Tibial nerve (tissue), 4 donors: Measurements from ENCODE around the gene UTP18.

Experiments used
- EP300 ChIP-seq, 2 donors: sonication (generic); formaldehyde crosslinking; IDR thresholded peaks; one replicate each; pipeline ENCODE4 v1.6.1; 2017; ENCODE audit warnings: antibody characterized with exemption in 2 of 2, mild to moderate bottlenecking in 1 of 2
- POLR2A ChIP-seq, 2 donors: fragments of 450-650 bp; IDR thresholded peaks; one replicate each; pipeline ENCODE4 v1.6.1; 2017; ENCODE audit warnings: antibody characterized with exemption in 2 of 2, mild to moderate bottlenecking in 2 of 2, moderate library complexity in 2 of 2
- TF ChIP-seq, protein P1 (sequence below), 5 experiments: fragments of 200-600 bp in 3 of 5; fragments of 450-650 bp in 2 of 5; sonication (generic) in 3 of 5; IDR thresholded peaks; one replicate each; pipeline ENCODE4 v1.5.1; 2016 to 2019; ENCODE audit warnings: antibody characterized with exemption in 5 of 5, mild to moderate bottlenecking in 3 of 5, moderate library complexity in 2 of 5

DNA sequence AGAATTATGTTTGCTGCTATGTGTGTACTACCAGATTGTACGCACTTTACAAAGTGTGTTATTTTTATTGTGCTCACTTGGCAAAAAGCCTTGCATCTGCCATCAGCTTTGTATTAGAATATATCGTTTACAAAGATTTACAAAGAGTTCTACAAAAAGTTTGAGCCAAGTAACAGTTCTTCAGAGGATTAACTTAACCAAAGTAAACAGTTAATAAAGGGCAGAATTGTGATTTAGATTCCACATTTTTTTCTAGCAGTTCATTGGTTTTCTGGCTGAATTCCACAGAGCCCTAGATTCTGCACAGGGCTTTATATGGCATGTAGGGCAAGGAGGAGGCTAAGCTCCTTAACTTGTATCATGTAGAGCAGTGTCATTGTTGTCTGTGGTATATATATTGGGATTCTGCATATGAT is 29.4 kb downstream of the UTP18 start:
- no peak for TF ChIP-seq EP300 (IDR thresholded peaks at IDR 0.05)
- TF ChIP-seq, protein P1, sequence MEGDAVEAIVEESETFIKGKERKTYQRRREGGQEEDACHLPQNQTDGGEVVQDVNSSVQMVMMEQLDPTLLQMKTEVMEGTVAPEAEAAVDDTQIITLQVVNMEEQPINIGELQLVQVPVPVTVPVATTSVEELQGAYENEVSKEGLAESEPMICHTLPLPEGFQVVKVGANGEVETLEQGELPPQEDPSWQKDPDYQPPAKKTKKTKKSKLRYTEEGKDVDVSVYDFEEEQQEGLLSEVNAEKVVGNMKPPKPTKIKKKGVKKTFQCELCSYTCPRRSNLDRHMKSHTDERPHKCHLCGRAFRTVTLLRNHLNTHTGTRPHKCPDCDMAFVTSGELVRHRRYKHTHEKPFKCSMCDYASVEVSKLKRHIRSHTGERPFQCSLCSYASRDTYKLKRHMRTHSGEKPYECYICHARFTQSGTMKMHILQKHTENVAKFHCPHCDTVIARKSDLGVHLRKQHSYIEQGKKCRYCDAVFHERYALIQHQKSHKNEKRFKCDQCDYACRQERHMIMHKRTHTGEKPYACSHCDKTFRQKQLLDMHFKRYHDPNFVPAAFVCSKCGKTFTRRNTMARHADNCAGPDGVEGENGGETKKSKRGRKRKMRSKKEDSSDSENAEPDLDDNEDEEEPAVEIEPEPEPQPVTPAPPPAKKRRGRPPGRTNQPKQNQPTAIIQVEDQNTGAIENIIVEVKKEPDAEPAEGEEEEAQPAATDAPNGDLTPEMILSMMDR (IDR thresholded peaks at IDR 0.05): no peak
- no peak for TF ChIP-seq POLR2A (IDR thresholded peaks at IDR 0.05)
